Measurements from ENCODE around the gene FLCN.
"Not testable (repeated sequence)": the region's sequence is repeated elsewhere in the genome, so short reads cannot be mapped to it uniquely, and the experiment has no call there.

FLCN gene

GRCh38 chr17:17190188-17190587, 46.8 kb downstream of the FLCN start:
- DNase-seq: peak in 1 of 10 donors; percentile 49
- intact Hi-C loops (cut with DNase I): no loop called here

- intact Hi-C loops (cut with DNase I): no loop called here
Measured at GRCh38 chr17:17189559-17189958, 47.4 kb downstream of the FLCN start.

GRCh38 chr17:17188586-17188985, 48.4 kb downstream of the FLCN start:
- intact Hi-C loops (cut with DNase I): no loop called here

More at GRCh38 chr17:17189559-17189958, 47.4 kb downstream of the FLCN start:
- DNase-seq: peak in 1 of 10 donors; percentile 42

GRCh38 chr17:17186551-17187505, 50.1 kb downstream of the FLCN start:
- DNase-seq: peak in 1 of 10 donors; percentile 42
- intact Hi-C loops (cut with DNase I): no loop called here

More at GRCh38 chr17:17188586-17188985, 48.4 kb downstream of the FLCN start:
- DNase-seq: peak in 1 of 10 donors; percentile 52

- intact Hi-C loops (cut with DNase I): no loop called here
- peak in 2 of 10 donors; percentile 52 to 60 for DNase-seq
Measured at GRCh38 chr17:17186051-17186450, 50.9 kb downstream of the FLCN start.

GRCh38 chr17:17184985-17185757, 51.8 kb downstream of the FLCN start:
- DNase-seq: peak in 2 of 10 donors; percentile 41 to 57
- intact Hi-C loops (cut with DNase I): not testable (repeated sequence)

GRCh38 chr17:17183744-17184143, 53.2 kb downstream of the FLCN start:
- DNase-seq: peak in 1 of 10 donors; percentile 20
- intact Hi-C loops (cut with DNase I): no loop called here

- DNase-seq: peak in 2 of 10 donors; percentile 22 to 65
- intact Hi-C loops (cut with DNase I): no loop called here
Measured at GRCh38 chr17:17182598-17183136, 54.3 kb downstream of the FLCN start.

GRCh38 chr17:17181666-17182597, 55.0 kb downstream of the FLCN start:
- intact Hi-C loops (cut with DNase I): no loop called here
- DNase-seq: peak in 2 of 10 donors; percentile 49 to 52

- intact Hi-C loops (cut with DNase I): no loop called here
Measured at GRCh38 chr17:17180741-17181525, 56.0 kb downstream of the FLCN start.

GRCh38 chr17:17180141-17180603, 56.8 kb downstream of the FLCN start:
- intact Hi-C loops (cut with DNase I): no loop called here
- DNase-seq: peak in 8 of 10 donors; percentile 47 to 94 (median 68)

More at GRCh38 chr17:17180741-17181525, 56.0 kb downstream of the FLCN start:
- peak in 2 of 10 donors; percentile 56 to 60 for DNase-seq

GRCh38 chr17:17179371-17179827, 57.6 kb downstream of the FLCN start:
- intact Hi-C loops (cut with DNase I): no loop called here
- DNase-seq: peak in 2 of 10 donors; percentile 0 to 56

GRCh38 chr17:17177176-17177575, 59.8 kb downstream of the FLCN start:
- DNase-seq: peak in 2 of 10 donors; percentile 19 to 34

GRCh38 chr17:17176341-17176740, 60.6 kb downstream of the FLCN start:
- intact Hi-C loops (cut with DNase I): no loop called here
- peak in 1 of 10 donors; percentile 49 for DNase-seq

More at GRCh38 chr17:17177176-17177575, 59.8 kb downstream of the FLCN start:
- intact Hi-C loops (cut with DNase I): no loop called here

GRCh38 chr17:17175917-17176316, 61.1 kb downstream of the FLCN start:
- intact Hi-C loops (cut with DNase I): no loop called here
- peak in 2 of 10 donors; percentile 53 to 66 for DNase-seq

GRCh38 chr17:17175340-17175739, 61.6 kb downstream of the FLCN start:
- intact Hi-C loops (cut with DNase I): no loop called here
- DNase-seq: peak in 2 of 10 donors; percentile 25 to 61

GRCh38 chr17:17173921-17174320, 63.0 kb downstream of the FLCN start:
- intact Hi-C loops (cut with DNase I): no loop called here
- DNase-seq: peak in 2 of 10 donors; percentile 61 to 64

- intact Hi-C loops (cut with DNase I): no loop called here
- peak in 3 of 10 donors; percentile 5 to 59 (median 30) for DNase-seq
Measured at GRCh38 chr17:17172990-17173389, 64.0 kb downstream of the FLCN start.

Measured in posterior cingulate gyrus (tissue), 11 donors.